Stimulated activated CD8-positive, alpha-beta memory T cell treated with anti-CD3 and anti-CD28 coated beads, Interleukin-2, amount 100 ng/mL, for 1 hour (primary cell): ENCODE measurements around the gene HOXC9.

ENCODE experiments used
- DNase-seq, 2 donors: peaks; one replicate each; pipeline ENCODE4 v3.0.0-alpha.2; 2020; ENCODE audit warnings: low read depth in 2 of 2

HOXC9 gene

GRCh38 chr12:53963434-53964314 lies 36.3 kb upstream of the HOXC9 start:
- no peak for DNase-seq

DNA sequence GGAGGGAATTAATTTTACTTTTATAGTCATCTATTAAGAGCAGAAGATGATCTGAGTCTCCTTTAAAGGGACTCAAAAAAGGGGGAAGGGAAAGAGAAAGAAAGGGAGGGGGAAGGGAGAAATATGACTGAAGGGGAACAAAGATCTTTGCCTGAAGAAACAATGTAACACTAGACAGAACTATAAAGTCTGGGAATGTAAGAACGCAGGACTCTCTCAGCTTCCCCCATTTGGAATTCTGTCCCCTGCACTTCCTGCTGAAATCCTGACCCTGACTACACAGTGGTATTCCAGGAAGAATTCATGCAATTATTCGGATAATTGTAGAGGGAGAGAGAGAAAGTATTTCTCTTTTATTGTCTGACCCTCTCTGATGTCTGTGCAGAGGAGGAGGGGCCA lies 35.6 kb upstream of the HOXC9 start:
- no peak for DNase-seq

DNA sequence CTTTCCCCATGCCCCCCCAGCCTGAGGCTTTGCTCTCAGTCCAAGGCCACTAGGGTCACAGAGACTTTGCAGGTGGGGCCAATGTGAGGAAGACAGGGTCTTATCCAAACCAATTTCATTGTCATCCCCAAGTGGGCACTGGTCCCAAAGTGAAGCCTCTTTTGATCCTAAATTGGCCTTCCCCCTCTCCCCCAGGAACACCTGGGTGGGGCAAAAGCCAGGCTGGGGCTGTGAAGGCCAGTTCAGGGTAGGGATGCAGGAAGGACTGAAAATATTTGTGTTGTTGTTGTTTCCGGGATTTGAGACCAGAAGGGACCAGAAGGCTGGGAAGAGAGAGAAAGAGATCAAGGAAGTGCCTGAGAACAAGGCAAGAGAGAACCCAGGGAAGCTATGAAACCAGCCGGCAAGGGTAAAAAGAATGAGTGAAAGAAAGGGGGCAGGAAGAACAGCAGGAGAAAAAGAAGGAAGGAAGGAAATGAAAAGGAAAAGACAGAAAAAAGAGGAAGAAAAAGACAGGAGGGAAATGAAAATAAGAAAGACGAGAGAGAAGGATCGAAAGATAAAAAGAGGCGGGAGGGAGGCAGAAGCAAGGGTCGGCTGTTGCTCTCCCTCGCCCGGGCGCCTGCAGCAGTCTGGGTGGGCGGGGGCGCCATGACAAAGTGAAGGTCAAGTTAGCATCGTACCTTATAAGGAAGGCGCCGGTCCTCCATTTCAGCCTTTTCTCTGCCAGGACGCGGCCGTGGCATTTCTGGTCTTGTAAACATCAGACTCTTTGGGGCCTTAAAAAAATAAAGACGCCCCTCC lies 34.5 kb upstream of the HOXC9 start:
- DNase-seq: no peak

GRCh38 chr12:53966085-53966384 lies 33.9 kb upstream of the HOXC9 start:
- no peak for DNase-seq

- no peak for DNase-seq
Observed at GRCh38 chr12:53966385-53967133, 33.4 kb upstream of the HOXC9 start.

DNA sequence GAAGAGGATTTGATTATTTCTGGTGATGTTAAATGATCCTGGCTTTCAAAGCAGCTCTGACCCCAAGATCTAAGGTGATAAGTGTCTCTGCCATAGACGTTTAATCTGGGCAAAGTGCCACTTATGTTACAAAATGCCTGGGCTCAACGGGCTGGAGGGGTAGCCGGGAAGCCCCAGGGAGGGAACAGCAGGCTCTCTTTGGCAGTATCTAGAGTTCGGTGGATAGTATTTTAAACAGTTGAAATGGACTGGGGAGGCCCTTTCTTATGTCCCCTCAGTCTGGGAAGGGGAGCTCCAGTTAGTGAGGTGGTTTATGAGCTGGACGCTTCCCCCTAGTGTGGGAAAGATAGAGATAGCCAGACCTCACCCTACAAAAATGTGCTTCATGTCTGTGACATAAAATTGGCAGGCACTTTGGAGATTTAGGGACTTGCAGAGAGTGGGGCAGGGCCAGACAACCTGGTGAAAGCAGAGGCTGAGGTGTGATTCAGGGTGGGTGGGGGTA lies 32.5 kb upstream of the HOXC9 start:
- DNase-seq: no peak

- DNase-seq: no peak
Observed at GRCh38 chr12:53968214-53969127, 31.5 kb upstream of the HOXC9 start.

DNA sequence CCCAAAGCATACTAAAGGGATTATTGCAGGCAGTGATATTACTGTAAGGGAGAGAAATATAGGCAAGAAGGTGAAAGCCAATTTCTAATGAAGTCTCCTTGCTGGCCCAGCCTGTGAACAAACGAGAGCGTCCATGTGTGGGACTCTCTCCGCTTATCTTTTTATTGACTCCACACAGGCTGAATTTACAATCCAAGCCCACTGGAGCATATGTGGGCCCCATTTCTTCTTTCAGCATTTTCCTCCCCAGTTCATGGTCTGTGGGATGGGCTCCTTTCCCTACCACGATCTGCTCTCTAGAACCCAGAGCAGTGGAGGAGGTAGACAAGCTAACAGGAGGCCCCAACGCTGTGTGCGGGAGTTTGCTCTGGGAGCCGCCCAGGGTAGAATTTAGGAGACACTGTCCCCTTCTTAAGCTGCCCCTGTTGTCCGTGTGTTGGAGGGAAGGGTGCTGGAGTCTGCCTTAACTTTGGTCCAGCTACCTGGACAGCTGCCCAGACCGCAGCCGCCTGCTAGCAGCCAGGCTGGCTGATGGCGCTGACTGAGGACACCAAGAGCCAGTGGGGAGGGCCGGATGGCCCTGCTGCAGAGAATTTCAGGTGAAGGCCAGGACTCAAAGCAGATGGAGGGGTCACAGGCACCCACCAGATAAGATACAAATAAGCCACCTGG lies 30.2 kb upstream of the HOXC9 start:
- no peak for DNase-seq

DNA sequence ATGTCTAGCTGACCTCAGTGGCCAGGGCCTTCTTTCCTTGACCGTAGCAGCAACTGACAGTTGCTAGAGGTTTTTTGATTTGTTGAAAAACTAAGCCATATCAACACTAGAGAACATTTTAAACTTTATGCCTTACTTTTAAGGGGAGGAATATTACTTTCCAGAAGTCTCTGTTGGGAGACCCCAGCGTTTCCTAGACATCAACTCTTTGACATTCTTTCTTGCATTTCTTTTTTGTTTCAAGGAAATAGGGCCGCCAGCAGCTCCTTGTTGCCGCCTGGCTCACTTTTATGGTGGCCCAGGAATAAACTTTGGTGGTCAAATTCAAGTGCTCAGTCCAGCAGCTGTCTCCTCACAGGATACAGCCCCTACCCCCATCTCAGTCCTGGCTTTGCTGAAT lies 29.5 kb upstream of the HOXC9 start:
- no peak for DNase-seq

- DNase-seq: no peak
Observed at GRCh38 chr12:53971129-53971528, 28.8 kb upstream of the HOXC9 start.

DNA sequence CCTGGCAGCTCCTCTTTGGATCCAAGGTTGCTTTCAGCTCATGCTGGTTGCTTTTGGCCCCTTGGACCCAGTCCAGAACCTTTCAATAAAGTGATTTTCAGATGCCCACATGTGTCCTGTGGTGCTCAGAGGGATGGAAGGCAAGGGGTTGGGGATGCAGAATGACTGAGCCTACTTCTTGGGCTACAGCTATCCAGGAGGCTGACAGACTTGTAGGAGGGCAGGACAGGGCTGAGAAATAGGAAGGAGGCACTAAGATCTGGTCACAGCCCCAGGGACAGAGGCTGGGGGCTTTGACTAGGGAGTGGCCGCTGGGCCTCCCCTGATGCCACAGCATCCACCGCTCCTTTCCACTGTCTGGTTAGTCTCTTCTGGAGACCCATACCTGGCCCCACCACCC lies 28.3 kb upstream of the HOXC9 start:
- DNase-seq: no peak

DNA sequence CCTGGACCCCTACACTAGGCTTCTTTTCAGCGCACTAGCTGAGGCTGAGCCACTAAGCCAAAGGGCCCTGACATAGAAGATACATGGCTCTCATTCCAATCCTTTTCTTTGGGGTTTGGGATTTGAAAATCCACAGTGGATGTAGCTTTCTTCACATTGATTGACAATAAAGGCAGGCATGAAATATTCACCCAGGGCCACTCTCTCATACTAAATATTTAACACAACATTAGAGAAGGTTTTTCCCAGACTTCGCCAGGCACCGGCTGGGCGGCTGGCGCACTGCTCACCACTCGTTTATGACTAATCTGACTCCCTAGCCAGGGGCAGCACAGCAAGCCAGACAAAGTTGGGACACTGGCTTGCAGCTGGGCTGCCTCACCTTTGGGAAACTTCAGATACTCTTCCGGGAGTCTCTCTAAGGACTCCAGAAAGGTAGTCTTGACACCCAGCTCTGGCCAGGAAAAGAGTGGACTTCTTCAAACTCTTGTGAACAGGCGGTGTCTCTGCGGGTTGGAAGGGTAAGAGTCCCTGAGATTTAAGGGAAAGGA lies 27.7 kb upstream of the HOXC9 start:
- DNase-seq: no peak

DNA sequence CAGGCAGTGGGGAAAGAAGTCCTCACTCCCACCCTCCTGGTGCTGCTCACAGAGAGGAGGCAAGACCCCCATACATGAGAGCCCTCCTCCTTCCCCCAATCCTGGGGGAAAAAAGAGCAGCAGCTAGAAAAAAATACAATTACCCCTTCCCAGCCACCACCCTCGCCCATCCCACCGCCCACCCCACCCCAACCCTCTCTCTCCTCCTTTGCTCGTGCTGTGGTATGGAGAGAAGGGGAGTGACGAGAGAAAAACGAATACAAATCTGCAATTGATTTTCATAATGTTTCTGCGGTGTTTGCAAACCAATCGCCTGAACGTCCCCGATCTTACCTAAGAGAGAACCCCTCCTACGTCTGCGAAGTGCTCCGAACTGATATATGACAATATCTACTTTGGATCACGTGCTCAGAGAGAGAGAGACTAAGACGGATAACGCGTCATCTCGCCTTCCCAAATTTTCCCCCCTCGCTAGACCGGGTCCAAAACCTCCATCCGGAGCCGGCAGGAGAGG lies 27.2 kb upstream of the HOXC9 start, which contains the start of gene HOXC11:
Gene HOXC11 (plus strand): TSS at position 405 of the 514 bp plus-strand sequence. CDS start 116 bp downstream, outside the sequence.
- DNase-seq: no peak

GRCh38 chr12:53973236-53974042 lies 26.5 kb upstream of the HOXC9 start:
- no peak for DNase-seq

GRCh38 chr12:53974084-53975063 lies 25.6 kb upstream of the HOXC9 start, which contains the start of gene HOTAIR:
TSS of gene HOTAIR (minus strand) at chr12:53974954.
- no peak for DNase-seq

- DNase-seq: no peak
Observed at GRCh38 chr12:53975064-53975471, 24.9 kb upstream of the HOXC9 start.

DNA sequence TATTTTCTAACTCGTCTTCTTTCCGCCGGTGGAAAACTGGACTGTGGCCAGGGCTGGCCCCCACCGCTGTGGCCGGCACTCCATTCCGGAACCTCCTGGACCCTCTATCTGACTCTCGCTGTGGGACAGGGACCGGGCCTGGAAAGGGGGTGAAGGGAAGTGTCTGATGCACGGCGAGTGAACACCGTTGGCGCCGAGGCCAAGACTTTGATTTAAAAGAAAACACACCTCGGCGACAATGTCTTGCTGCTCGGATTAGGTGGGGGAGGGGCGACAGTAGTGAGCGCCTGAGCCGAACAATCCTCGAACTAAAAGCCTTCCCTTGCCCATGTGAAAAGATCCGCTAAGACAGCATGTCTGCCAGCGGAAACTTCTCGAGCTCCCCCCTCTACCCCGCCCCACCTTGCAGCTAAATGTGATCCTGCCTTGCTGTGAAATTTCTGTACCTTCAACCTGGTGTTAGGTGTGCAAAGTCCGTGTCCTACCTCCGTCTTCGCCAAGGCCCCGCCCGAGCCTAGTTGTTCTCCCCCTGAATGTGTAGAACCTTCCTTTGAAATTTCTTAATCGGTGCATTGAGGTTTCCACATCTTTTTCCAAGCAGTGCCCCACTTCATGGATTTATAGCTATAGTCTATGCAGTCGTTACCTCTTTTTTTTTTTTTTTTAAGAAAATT lies 24.3 kb upstream of the HOXC9 start:
- no peak for DNase-seq
